ENCODE data around the gene GP1BA. TPM values are rescaled to one million over a fixed set of nuclear protein-coding genes. Genes with fewer than 3 reads are reported as not detected.
"Not testable (repeated sequence)": the region's sequence is repeated elsewhere in the genome, so short reads cannot be mapped to it uniquely, and the experiment has no call there.

The GP1BA gene
- total and polyA plus RNA-seq, 2 experiments from 2014 or later: not detected

DNA sequence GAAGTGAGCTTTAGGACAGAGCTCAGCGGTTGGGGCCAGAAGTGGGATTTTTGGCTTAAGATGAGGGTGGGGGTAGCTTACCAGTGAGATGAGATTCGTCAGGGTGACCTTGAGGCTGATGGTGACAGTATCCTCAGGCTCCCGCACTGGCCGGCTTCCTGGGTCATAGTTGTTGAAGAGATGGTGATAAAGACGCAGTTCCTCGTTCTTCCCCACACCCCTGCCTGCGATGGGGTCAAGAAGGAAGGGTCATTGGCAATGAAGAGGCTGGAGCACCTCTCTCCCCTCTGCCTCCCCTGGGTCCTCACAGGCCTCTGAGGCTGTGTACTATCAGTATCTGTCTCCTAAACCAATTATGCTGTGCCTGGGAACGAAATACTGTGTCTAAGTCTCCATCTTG, 29.5 kb upstream of the GP1BA start:
- Histone ChIP-seq H3K9me3 (ENCODE audit: low read depth) (no peaks in the 10 kb centered on the region), H3K36me3 (replicated peaks; ENCODE audit: insufficient read depth, low read depth) (no peaks in the 10 kb centered on the region), H4K20me1 (ENCODE audit: insufficient read depth, poor library complexity, severe bottlenecking) (no peaks in the 10 kb centered on the region), H2AFZ (no peak overlapping the region), H3K79me2 (no peaks in the 10 kb centered on the region), H3K27me3 (no peaks in the 10 kb centered on the region), H3K4me2 (no peak overlapping the region), H3K4me3 (no peak overlapping the region), H3K27ac (no peak overlapping the region), H3K4me1 (ENCODE audit: insufficient read depth) (peaks cover 7% of the 10 kb centered on the region), H3K9me2 (replicated peaks; ENCODE audit: insufficient read depth) (no peaks in the 10 kb centered on the region)
- TF ChIP-seq EZH2 (IDR thresholded peaks at IDR 0.05; ENCODE audit: borderline replicate concordance) (no peak), EZH2phosphoT487 (IDR thresholded peaks at IDR 0.05; ENCODE audit: low read depth, severe bottlenecking, unreplicated experiment) (no peak)
- TF ChIP-seq, protein P1, sequence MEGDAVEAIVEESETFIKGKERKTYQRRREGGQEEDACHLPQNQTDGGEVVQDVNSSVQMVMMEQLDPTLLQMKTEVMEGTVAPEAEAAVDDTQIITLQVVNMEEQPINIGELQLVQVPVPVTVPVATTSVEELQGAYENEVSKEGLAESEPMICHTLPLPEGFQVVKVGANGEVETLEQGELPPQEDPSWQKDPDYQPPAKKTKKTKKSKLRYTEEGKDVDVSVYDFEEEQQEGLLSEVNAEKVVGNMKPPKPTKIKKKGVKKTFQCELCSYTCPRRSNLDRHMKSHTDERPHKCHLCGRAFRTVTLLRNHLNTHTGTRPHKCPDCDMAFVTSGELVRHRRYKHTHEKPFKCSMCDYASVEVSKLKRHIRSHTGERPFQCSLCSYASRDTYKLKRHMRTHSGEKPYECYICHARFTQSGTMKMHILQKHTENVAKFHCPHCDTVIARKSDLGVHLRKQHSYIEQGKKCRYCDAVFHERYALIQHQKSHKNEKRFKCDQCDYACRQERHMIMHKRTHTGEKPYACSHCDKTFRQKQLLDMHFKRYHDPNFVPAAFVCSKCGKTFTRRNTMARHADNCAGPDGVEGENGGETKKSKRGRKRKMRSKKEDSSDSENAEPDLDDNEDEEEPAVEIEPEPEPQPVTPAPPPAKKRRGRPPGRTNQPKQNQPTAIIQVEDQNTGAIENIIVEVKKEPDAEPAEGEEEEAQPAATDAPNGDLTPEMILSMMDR (IDR thresholded peaks at IDR 0.05; ENCODE audit: poor library complexity): no peak
- DNase-seq (ENCODE audit: low spot score): no peak
- WGBS (ENCODE audit: low lambda C conversion rate, missing lambda C conversion rate): 86% methylated on average over 8 of the region's 8 CpGs

DNA sequence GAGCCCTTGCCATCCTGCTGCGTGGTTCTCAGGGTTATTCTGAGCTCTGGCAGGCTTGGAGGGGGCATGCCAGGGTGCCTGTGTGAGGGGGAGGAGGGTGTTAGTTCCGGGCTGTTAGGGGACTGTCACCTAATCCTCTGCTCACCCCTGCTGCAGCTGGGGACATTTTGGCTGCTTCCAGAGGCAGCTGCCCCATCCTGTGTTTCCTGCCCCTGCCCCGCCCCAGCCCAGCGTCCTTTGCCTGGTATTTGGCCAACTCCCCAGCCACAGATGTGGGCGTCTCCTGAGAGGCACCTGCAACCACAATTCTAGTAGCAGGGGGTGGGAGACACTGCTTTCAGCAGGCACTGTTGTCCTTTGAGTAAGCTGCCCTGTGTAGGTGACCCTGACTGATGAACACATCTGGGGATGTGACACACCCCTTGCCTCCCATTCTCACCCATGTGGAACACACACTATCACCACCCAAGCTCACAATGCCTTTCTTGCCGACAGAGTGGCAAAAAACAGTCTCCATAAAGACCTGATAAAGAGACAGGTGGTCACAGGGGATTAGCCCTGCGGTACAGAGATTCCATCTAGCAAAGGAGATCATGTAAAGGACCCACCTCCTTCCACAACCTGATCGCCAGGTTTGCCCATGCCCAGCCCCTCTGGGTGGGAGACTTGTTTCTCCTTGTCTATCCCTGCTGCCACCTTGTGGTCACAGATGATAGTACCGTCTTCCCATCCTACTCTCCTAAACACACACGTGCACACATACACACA, 28.8 kb upstream of the GP1BA start, which contains the start of gene CHRNE:
TSS of gene CHRNE (minus strand) at position 48 of the 768 bp plus-strand sequence. CDS start at position 13, 35 bp downstream.
- Histone ChIP-seq H3K36me3 (replicated peaks; ENCODE audit: insufficient read depth, low read depth) (no peaks in the 10 kb centered on the region), H4K20me1 (ENCODE audit: insufficient read depth, poor library complexity, severe bottlenecking) (no peaks in the 10 kb centered on the region), H3K9me2 (replicated peaks; ENCODE audit: insufficient read depth) (no peaks in the 10 kb centered on the region), H3K27me3 (no peaks in the 10 kb centered on the region), H3K9me3 (ENCODE audit: low read depth) (no peaks in the 10 kb centered on the region), H3K79me2 (no peaks in the 10 kb centered on the region), H3K27ac (no peak within 1 kb of the TSS), H3K4me1 (ENCODE audit: insufficient read depth) (peaks cover 7% of the 10 kb centered on the region), H3K4me2 (no peak within 1 kb of the TSS), H3K4me3 (no peak within 1 kb of the TSS), H2AFZ (no peak within 1 kb of the TSS)
- peak; percentile 92 for DNase-seq (ENCODE audit: low spot score)
- WGBS (ENCODE audit: low lambda C conversion rate, missing lambda C conversion rate): 44% methylated on average over 9 of the region's 10 CpGs
- TF ChIP-seq EZH2 (IDR thresholded peaks at IDR 0.05; ENCODE audit: borderline replicate concordance) (no peak), EZH2phosphoT487 (IDR thresholded peaks at IDR 0.05; ENCODE audit: low read depth, severe bottlenecking, unreplicated experiment) (no peak)
- TF ChIP-seq, protein P1 (IDR thresholded peaks at IDR 0.05; ENCODE audit: poor library complexity): peak; percentile 70

DNA sequence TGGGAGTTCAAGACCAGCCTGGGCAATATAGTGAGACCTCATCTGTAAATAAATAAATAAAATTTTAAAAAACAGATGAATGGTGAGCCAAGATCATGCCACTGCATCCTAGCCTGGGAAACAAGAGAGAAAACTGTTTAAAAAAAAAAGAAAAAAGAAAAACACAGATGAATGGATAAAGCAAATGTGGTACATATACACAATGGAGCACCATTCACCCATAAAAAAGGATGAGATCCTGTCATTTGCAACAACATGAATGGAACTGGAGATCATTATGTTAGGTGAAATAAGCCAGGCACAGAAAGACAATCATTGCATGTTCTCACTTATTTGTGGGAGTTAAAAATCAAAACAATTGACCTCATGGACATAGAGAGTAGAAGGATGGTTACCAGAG, 25.4 kb upstream of the GP1BA start:
- not testable (repeated sequence) for H3K4me1 ChIP-seq (ENCODE audit: insufficient read depth); H3K36me3 ChIP-seq (replicated peaks; ENCODE audit: insufficient read depth, low read depth); H3K4me2 ChIP-seq; H3K4me3 ChIP-seq; H3K9me2 ChIP-seq (replicated peaks; ENCODE audit: insufficient read depth); H3K9me3 ChIP-seq (ENCODE audit: low read depth); H3K79me2 ChIP-seq; H3K27ac ChIP-seq; H3K27me3 ChIP-seq; H2AFZ ChIP-seq; H4K20me1 ChIP-seq (ENCODE audit: insufficient read depth, poor library complexity, severe bottlenecking); DNase-seq (ENCODE audit: low spot score)

DNA sequence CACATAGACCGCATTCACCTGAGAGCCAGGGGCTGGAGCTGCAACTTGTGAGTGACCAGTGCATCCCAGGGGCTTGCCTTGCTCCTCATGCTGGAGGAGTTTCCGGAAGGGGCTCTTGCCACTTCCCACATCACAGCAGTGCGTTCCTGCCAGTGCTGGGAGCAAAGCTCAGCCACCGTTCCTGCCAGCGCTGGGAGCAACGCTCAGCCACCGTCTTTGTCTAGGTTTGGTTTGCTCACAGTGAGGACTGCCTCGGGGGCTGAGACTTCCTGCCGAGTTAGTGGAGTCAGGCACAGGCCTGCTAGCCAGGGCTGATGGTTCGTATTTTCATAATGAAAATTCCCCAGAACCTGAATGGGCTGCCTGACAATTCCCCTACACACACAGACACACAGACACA, 23.8 kb upstream of the GP1BA start:
- no peak for DNase-seq (ENCODE audit: low spot score)
- Histone ChIP-seq H3K36me3 (replicated peaks; ENCODE audit: insufficient read depth, low read depth) (no peaks in the 10 kb centered on the region), H3K79me2 (no peaks in the 10 kb centered on the region), H2AFZ (no peak overlapping the region), H4K20me1 (ENCODE audit: insufficient read depth, poor library complexity, severe bottlenecking) (no peaks in the 10 kb centered on the region), H3K4me3 (no peak overlapping the region), H3K27ac (peak overlapping the region; percentile 94), H3K9me2 (replicated peaks; ENCODE audit: insufficient read depth) (no peaks in the 10 kb centered on the region), H3K27me3 (no peaks in the 10 kb centered on the region), H3K9me3 (ENCODE audit: low read depth) (no peaks in the 10 kb centered on the region), H3K4me2 (no peak overlapping the region), H3K4me1 (ENCODE audit: insufficient read depth) (peaks cover 7% of the 10 kb centered on the region)
- TF ChIP-seq EZH2phosphoT487 (IDR thresholded peaks at IDR 0.05; ENCODE audit: low read depth, severe bottlenecking, unreplicated experiment) (no peak), EZH2 (IDR thresholded peaks at IDR 0.05; ENCODE audit: borderline replicate concordance) (no peak)
- TF ChIP-seq, protein P1 (IDR thresholded peaks at IDR 0.05; ENCODE audit: poor library complexity): no peak
- WGBS (ENCODE audit: low lambda C conversion rate, missing lambda C conversion rate): 38% methylated on average over 10 of the region's 10 CpGs

Measured in hepatocyte (in vitro differentiated cells).